ENCODE measurements around the gene ZBED4.

The ZBED4 gene

DNA sequence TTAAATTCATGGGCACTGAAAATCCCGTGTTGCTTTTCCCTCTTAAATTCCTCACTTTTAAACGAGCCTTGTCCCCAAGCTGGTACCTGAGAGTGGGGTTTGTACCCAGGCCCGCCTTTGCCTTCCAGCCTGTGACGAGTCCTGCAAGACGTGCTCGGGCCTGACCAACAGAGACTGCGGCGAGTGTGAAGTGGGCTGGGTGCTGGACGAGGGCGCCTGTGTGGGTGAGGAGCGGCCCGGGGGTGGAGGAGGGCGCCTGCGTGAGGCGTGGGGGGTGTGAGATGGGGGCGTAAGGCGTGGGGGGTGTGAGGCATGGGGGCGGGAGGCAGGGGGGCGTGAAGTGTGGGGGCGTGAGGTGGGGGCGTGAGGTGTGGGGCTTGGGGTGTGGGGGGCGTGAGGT, 68.8 kb downstream of the ZBED4 start:
- TF ChIP-seq CTCF (IDR thresholded peaks at IDR 0.05): no peak

GRCh38 chr22:49922926-49923325, 69.3 kb downstream of the ZBED4 start:
- TF ChIP-seq CTCF (IDR thresholded peaks at IDR 0.05): no peak

- peak; percentile 26; the same call in 1 of the 2 replicates for TF ChIP-seq CTCF (IDR thresholded peaks at IDR 0.05)
Observed at GRCh38 chr22:49923445-49923844, 69.8 kb downstream of the ZBED4 start.

DNA sequence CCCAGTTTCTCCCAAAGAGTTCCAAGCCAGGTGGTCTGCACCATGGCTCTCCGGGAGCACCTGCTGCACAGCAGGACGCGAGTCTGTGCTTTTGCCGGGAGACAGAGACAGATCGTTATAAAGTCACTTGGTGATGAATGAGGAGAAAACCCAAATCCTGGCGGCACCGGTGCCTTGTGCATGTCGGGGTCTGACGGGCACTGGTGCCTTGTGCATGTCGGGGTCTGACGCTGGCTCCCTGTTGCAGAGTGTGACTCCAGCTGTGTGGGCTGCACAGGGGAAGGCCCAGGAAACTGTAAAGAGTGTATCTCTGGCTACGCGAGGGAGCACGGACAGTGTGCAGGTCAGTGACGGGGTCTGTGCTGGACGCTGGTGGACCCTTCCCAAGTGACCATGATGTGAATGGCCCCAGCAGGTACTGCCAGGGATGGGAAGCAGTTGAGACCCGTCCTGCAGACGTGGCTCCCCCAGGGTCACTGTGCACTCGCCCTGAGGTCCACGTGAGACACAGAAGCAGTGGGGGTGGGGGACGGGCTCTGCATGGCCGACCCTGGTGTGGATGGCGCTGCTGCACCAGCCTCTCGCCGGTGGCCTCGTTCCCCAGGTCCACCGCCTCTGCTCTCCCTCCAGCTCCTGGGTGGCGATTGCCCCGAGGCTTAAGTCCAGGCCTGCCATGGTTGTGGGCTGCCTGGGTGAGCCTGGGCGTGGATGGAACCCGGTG, 70.6 kb downstream of the ZBED4 start:
- TF ChIP-seq CTCF (IDR thresholded peaks at IDR 0.05): no peak

- no peak for TF ChIP-seq CTCF (IDR thresholded peaks at IDR 0.05)
Observed at GRCh38 chr22:49925525-49926128, 72.0 kb downstream of the ZBED4 start.

- no peak for TF ChIP-seq CTCF (IDR thresholded peaks at IDR 0.05)
Observed at GRCh38 chr22:49926916-49927315, 73.3 kb downstream of the ZBED4 start.

- no peak for TF ChIP-seq CTCF (IDR thresholded peaks at IDR 0.05)
Observed at GRCh38 chr22:49927483-49928184, 74.0 kb downstream of the ZBED4 start.
